Renal cortex interstitium (tissue), 15 donors: ENCODE results near the gene CPLANE1. TPM values are rescaled to one million over a fixed set of nuclear protein-coding genes. Genes with fewer than 3 reads are reported as not detected.
"Not testable (repeated sequence)": the region's sequence is repeated elsewhere in the genome, so short reads cannot be mapped to it uniquely, and the experiment has no call there.

ENCODE experiments used
- DNase-seq, 11 donors: peaks; one replicate each; pipeline ENCODE4 v3.0.0-alpha.2; 2013; ENCODE audit warnings: low read depth in 9 of 11, low spot score in 4 of 11; ENCODE audit errors: extremely low read depth in 1 of 11
- long read RNA-seq, 16 experiments: transcript quantifications; one replicate each; lab custom pipeline, GENCODE V29; 2026
- polyA plus RNA-seq, 3 donors: library from polyadenylated mRNA; unstranded; fragments of 120-200 nt; gene quantifications; one replicate each; pipeline ENCODE4 v1.2.1, GENCODE V29; 2013; ENCODE audit not compliant: insufficient read length in 3 of 3

Gene CPLANE1
- 10 to 100 TPM; 30.0 to 37.9 (median 33.7) TPM for polyA plus RNA-seq
- long read RNA-seq, donor 1, partial matches to known transcripts: 5 of 6 reads
- long read RNA-seq, donor 1, other reads (novel, unspliced or antisense): 0 of 6 reads
- long read RNA-seq, donor 2, partial matches to known transcripts: 0 of 1 reads
- long read RNA-seq, donor 2, other reads (novel, unspliced or antisense): 0 of 1 reads
- long read RNA-seq, donor 3, partial matches to known transcripts: 6 of 6 reads
- long read RNA-seq, donor 3, other reads (novel, unspliced or antisense): 0 of 6 reads
- long read RNA-seq, donor 4, partial matches to known transcripts: 5 of 5 reads
- long read RNA-seq, donor 4, other reads (novel, unspliced or antisense): 0 of 5 reads
- long read RNA-seq, donor 5: 0 reads
- long read RNA-seq, donor 6, partial matches to known transcripts: 5 of 6 reads
- long read RNA-seq, donor 6, other reads (novel, unspliced or antisense): 0 of 6 reads
- long read RNA-seq, donor 7, partial matches to known transcripts: 0 of 1 reads
- long read RNA-seq, donor 7, other reads (novel, unspliced or antisense): 0 of 1 reads
- long read RNA-seq, donor 8: 0 reads
- long read RNA-seq, donor 9: 0 reads
- long read RNA-seq, donor 10, partial matches to known transcripts: 5 of 5 reads
- long read RNA-seq, donor 10, other reads (novel, unspliced or antisense): 0 of 5 reads
- long read RNA-seq, donor 11: 0 reads
- long read RNA-seq, donor 12: 0 reads
- long read RNA-seq, donor 13: 0 reads
- long read RNA-seq, donor 14, partial matches to known transcripts: 5 of 5 reads
- long read RNA-seq, donor 14, other reads (novel, unspliced or antisense): 0 of 5 reads
- long read RNA-seq, donor 15: 0 reads
- long read RNA-seq, donor 16, partial matches to known transcripts: 53 of 69 reads
- long read RNA-seq, donor 16, other reads (novel, unspliced or antisense): 16 of 69 reads

DNA sequence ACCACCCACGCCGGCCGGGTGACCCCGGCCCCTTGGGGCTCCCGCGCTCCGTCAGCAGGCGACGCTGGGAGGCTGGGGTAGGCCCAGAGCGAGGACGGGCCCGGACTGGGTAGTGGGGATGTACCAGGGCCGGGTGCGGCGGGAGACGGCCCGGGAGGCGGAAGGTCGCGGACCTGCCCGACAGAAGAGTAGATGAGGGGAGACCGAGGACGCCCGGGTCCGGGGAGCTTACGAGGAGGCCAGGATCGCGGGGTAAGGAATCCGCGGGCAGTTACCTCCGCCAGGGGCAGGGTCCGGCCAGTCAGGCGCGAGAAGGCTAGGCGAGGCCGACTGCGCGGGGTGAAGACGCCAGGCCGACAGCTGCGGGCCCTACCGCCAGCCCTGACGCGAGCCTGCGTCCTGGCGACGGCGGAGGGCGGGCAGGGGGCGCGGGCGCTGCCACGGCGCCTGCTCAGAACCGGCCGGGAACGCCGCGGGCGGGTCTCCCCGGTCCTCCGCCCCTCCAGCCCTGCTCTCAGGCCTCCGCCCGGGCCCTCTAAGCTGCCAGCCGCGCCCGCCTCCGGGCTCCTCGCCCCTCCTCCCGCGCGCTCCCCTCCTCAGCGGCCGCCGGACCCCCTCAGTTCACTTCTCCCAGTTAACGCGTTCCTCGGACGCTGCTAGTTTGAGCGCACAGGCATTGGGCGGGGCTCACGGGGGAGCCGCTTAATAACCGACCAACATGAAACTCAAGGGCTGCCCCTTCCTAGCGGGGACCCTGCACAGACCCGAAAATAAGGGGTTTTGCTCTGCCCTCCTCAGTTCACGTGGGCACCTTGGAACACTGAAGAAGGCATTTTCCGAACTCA lies at the start of gene CPLANE1:
Gene CPLANE1, minus strand, starts transcription at position 407 of the 845 bp plus-strand sequence. CDS start 1,678 bp downstream, outside the sequence.
- peak; percentile 52 to 77 (median 74) for DNase-seq

DNA sequence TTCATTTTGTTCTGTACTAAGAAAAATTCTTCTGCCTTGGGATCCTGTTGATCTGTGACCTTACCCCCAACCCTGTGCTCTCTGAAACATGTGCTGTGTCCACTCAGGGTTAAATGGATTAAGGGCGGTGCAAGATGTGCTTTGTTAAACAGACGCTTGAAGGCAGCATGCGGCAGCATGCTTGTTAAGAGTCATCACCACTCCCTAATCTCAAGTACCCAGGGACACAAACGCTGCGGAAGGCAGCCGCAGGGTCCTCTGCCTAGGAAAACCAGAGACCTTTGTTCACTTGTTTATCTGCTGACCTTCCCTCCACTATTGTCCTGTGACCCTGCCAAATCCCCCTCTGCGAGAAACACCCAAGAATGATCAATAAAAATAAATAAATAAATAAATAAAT lies 47.1 kb upstream of the CPLANE1 start:
- DNase-seq: not testable (repeated sequence)

DNA sequence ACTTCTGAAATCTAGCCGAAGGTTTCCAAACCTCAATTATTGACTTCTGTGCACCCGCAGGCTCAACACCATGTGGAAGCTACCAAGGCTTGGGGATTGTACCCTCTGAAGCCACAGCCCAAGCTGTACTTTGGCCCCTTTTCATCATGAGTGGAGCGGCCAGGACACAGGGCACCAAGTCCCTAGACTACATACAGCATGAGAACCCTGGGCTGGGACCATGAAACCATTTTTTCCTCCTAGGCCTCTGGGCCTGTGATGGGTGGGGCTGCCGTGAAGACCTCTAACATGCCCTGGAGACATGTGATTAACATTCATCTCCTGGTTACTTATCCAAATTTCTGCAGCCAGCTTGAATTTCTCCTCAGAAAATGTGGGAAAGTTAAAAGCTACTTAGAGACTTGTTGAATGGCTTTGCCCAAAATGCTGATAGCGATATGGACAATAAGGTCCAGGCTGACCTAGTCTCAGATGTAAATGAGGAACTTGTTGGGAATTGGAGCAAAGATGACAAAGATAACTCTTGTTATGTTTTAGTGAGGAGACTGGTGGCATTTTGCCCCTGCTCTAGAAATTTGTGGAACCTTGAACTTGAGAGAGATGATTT lies 34.1 kb upstream of the CPLANE1 start:
- DNase-seq: no peak

DNA sequence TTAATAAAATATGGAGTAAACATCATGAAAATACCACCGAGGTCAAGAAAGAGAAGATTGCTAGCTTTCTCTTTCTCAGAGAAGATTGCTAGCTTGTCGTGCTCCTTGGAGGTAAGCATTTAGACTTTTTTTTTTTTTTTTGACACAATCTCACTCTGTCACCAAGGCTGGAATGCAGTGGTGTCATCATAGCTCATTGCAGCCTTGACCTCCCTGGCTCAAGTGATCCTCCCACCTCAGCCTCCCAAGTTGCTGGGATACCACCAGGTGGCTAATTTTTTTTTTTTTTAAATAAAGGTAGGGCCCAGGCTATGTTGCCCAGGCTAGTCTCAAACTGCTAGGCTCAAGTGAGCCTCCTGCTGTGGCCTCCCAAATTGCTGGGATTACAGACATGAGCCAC lies 26.3 kb upstream of the CPLANE1 start:
- no peak for DNase-seq

DNA sequence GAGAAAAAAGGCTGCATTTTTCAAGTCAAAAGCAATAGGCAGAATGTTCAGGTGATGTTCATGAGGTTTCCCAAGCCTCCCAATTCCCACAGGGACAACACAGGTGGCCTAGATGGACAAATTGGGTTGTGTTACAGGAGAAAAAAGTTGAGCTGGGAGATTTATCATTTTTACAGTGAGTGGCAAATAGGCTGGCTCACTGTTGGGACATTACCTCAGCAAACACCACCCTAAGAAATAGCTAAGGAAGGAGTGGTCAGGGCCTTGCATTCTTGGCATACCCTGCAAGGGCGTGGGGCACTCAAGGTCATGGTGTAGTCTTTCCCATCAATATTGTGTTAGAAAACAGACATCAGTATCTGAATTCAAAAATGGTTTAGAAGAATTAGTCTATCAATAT lies 23.3 kb upstream of the CPLANE1 start:
- peak in 2 of 11 donors; percentile 1 to 21 for DNase-seq

DNA sequence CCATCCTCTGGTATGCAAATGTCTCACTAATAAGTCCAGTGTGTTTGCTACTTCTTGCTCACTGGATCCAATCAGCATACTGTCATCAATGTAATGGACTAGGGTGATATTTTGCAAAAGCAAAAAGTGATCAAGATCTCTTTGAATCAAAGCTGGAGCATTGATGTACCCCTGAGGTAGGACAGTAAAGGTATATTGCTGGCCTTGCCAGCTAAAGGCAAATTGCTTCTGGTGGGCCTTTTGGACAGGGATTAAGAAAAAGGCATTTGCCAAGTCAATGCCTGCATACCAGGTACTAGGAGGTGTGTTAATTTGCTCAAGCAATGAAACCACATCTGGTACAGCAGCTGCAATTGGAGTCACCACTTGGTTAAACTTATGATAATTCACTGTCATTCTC lies 18.9 kb upstream of the CPLANE1 start:
- DNase-seq: not testable (repeated sequence)

DNA sequence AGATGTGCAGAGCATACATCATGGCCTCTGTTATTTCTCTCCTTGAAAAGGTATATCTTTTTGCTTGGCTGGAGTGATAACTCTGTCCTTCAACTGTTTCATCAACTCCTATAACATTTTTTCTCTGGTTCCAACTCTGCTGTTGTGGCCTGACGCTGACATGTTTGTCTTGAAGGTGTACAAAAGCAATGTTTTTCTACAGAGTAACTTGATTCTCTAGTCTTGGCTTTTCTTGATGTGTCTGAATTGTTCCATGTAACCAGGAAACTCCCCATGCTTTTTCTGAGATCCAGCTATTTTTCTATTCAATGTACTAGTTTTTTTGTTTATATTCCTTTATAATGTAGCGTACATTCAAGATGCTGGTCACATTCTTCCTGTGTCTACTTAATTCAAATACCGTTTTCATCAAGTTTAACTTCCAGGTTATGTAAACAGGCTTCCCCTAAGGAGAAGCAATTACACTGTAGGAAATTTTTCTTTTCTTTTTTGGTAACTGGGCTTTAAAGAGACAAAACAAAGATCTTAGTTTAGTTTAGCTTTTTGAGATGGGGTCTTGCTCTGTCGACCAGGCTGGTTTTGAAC lies 6.7 kb upstream of the CPLANE1 start:
- no peak for DNase-seq

DNA sequence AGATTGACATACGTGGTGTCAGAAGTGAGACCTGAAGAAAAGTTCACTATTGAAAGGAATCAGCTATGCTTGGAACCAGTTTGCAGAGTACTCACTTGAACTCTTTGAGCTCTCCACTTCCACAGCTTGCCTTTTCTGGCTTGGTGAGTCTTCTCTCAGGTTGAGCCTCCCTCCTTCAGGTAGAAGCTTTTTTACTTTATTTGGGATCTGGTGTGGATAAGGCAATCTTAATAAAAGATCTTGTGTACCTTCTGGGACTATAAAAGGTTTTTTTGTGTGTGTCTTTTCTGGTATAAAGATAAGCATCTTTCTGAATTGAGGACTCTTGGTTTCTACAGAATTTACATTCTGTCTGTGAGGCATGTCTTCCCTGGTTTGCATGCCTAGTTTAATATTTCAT lies 5.4 kb upstream of the CPLANE1 start:
- DNase-seq: no peak

DNA sequence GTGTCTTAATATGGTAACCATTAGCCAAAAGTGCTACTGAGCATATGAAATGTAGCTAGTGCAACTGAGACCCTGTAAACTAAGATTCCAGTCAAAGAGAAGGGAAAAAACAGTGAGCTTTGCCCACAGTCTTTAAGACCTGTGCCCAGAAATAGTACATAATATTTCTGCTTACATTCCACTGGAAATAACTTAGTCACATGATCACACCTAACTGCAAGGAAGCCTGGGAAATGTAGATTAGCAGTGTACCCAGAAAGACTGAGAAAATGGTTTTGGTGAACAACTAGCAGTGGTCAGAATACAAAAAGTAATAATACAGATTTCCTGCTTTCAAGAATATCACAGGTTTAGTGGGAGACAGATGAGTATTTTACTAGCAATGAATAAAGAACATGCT lies 2.5 kb upstream of the CPLANE1 start:
- no peak for DNase-seq

DNA sequence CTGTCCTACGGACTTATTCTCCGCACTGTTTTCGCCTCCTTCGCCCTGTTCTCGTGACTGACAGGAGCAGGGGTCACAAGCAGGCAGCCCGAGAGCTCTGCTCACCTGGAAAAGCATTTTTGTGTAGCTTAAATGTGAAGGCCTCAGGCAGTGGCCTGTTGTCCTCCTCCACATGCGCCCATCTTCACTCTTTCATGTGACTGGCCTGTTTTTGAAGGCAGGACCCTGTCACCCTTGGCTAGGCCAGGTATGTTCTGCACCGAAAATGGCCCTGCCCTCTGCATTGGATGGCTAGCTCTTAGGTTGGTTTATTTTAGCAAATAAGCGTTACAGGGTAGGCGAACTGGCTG lies 614 bp upstream of the CPLANE1 start:
- DNase-seq: peak in 2 of 11 donors; percentile 2 to 10

DNA sequence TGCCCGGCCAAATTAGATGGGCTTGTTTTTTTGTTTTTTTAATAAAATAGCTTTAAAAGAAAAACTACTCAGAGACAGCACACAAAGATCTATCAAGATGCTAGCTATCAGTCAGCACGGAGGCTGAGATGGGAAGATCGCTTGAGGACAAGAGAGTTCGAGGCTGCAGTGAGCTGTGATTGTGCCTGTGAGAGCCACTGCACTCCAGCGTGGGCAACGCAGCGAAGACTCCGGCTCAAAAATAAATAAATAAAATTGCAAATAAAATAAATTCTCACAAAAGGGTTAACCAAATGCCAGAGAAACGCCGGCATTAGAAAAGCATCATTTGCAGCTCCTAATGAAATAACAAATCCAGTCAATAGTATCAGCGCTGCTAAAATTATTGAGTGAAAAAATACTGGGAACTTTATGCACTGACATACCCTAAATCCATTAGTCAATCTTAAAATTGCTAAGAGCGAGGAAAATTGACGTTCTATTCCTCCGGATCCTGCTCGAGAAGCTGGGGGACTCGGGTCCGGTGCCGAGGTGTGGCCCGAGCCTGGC lies 681 bp downstream of the CPLANE1 start:
- peak in 3 of 11 donors; percentile 4 to 19 (median 10) for DNase-seq

DNA sequence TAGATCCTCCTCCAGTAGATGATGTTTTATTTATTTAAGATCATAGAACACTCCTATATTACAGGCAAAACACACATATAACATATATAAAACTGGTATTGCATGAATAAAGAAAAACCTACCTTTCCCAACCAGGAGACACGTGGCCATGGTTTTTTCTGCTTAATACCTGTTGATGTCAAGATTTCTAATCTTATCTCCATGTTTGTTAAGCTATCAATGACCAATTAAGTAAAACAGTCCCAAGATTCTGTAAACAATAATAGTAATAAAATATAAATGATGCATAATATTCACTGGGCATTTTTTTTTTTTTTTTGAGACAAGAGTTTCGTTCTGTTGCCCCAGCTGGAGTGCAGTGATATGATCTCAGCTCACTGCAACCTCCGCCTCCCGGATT lies 1.7 kb downstream of the CPLANE1 start:
- no peak for DNase-seq

DNA sequence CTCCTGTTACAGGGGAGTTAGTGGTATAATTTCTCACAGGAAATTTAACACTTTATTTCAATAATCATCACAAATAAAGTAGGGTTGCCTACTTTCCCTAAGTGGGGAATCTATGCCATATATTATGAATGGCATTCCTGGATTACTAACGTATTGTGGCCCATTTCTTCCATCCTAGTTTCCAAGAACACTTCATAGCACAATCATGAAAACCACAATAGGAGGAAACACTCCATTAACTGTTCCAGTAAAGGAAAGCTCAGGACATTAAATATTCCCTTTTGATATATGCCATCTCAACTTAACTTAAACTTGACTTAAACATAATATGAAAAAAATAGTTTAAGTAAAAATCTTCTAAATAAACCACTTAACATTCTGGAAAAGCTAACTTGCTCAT lies 2.1 kb downstream of the CPLANE1 start:
- no peak for DNase-seq

DNA sequence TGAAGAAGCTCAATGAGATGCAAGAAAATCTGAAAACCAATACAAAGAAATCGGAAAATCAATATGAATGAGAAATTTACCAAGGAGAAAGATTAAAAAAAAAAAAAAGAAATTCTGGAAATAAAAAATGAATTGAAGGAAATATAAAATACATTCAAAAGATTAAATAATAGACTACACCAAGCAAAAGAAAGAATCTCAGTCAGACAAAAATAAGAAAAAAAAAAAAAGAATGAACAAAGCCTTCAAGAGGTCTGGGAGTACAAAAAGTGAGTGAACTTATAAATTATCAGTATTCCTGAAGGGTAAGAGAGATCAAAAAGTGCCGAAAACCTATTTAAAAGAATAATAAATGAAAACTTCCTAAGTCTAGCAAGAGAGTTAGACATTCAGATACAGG lies 14.9 kb downstream of the CPLANE1 start:
- DNase-seq: no peak

DNA sequence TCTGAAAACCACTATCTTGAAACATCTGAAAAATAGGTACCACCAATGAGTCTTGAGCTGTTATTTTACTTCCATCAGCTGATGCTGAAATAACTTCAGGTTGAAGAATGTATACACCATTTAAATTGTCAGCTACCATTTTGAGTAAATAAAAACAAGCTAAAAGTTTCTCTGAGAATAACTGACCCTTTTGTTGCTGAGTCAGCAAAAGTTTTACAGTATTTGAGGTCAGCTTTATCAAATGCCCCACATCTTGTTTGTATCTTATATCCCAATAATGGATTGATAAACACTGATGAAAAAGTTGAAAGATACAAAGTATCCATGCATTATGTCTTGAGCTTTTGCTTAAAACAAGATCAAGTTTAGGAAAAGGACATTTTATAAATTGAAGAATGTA lies 22.8 kb downstream of the CPLANE1 start:
- no peak for DNase-seq

DNA sequence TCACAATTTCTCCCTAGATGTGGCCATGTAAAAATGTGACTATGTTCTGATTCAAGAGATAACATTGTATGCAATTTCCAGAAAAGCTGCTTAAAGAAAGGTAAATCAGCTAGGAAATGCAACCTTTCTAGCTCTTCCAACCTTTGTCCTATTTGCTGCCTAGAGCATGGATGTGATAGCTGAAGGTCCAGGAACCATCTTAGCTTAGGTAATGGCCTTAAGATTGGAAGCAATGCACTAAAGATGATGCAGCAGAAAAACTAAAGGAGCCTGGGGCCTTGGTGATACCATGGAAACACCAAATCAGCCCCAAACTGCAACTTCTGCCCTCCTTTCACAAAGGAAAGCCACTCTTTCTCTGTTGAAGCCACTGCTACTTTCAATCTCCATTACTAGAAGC lies 27.0 kb downstream of the CPLANE1 start:
- no peak for DNase-seq

DNA sequence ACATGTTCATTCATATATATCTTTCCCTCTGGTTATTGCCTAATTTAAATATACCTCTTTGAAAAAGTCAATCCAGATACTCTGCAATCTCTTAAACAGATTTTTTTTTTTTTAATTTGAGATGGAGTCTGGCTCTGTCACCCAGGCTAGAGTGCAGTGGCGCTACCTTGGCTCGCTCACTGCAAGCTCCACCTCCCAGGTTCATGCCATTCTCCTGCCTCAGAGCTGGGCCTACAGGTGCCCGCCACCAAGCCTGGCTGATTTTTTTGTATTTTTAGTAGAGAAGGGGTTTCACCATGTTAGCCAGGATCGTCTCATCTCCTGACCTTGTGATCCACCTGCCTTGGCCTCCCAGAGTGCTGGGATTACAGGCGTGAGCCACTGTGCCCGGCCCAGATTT lies 28.8 kb downstream of the CPLANE1 start:
- not testable (repeated sequence) for DNase-seq

DNA sequence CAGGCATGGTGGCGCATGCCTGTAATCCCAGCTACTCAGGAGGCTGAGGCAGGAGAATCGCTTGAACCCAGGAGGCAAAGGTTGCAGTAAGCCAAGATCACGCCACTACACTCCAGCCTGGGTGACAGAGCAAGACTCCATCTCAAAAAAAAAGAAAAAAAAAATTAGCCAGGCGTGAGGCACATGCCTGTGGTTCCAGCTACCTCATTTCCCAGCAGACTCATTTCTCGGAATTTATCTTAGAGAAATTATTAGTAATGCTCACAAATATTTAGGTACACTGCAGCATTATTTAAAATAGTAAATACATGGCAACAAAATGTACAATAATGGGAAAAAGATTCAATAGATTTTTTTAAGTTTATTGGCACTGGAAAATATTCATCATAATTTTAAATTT lies 29.8 kb downstream of the CPLANE1 start:
- DNase-seq: not testable (repeated sequence)
